Naive thymus-derived CD8-positive, alpha-beta T cell (primary cell): ENCODE data around the gene CHN2. TPM values are rescaled to one million over a fixed set of nuclear protein-coding genes. Genes with fewer than 3 reads are reported as not detected.

Source experiments
- ATAC-seq, 2 donors: fragments of 150-1000 bp; cut with Tn5 transposase in 1 of 2; sonication (Bioruptor Pico), chemical (Tn5 transposase) in 1 of 2; 1 replicate in 1 of 2; 2 replicates in 1 of 2; pipeline ENCODE4 v1.10.0; 2021; ENCODE audit warnings: mild to moderate bottlenecking in 2 of 2, moderate library complexity in 2 of 2
- POLR2A ChIA-PET: fragments of 350-600 bp; sonication (Branson Sonifier 250); formaldehyde crosslinking; loops from one replicate; lab custom pipeline; 2021; ENCODE audit warnings: antibody characterized with exemption; lab: Charles Lee
- DNase-seq, 10 donors: peaks; one replicate each; pipeline versions ENCODE4 v3.0.0 to v3.0.0-alpha.2; 2020 to 2022
- H3K27ac Mint-ChIP-seq, 10 donors: one replicate each; pipeline ENCODE4 v1.8.0; 2020 to 2022; ENCODE audit warnings: mild to moderate bottlenecking in 10 of 10, mixed read lengths in 10 of 10, moderate library complexity in 4 of 10, inconsistent platforms in 1 of 10
- H3K27me3 Mint-ChIP-seq, 5 donors: one replicate each; pipeline ENCODE4 v1.8.0; 2021 to 2022; ENCODE audit warnings: mixed read lengths in 5 of 5
- H3K36me3 Mint-ChIP-seq, 3 donors: one replicate each; pipeline ENCODE4 v1.8.0; 2020 to 2022; ENCODE audit warnings: mixed read lengths in 3 of 3, mild to moderate bottlenecking in 2 of 3, inconsistent platforms in 1 of 3
- H3K4me1 Mint-ChIP-seq, 4 donors: one replicate each; pipeline ENCODE4 v1.8.0; 2021 to 2022; ENCODE audit warnings: mixed read lengths in 4 of 4
- H3K4me3 Mint-ChIP-seq, 10 donors: one replicate each; pipeline ENCODE4 v1.8.0; 2020 to 2022; ENCODE audit warnings: mild to moderate bottlenecking in 10 of 10, mixed read lengths in 10 of 10, moderate library complexity in 6 of 10, inconsistent platforms in 1 of 10
- H3K9me3 Mint-ChIP-seq, 9 donors: one replicate each; pipeline ENCODE4 v1.8.0; 2020 to 2022; ENCODE audit warnings: mixed read lengths in 9 of 9, mild to moderate bottlenecking in 3 of 9, inconsistent platforms in 1 of 9, moderate library complexity in 1 of 9
- polyA plus RNA-seq, 3 donors: library from polyadenylated mRNA; unstranded; fragments of 300-500 nt; fragmentation: Illumina TruSeq; gene quantifications; one replicate each; pipeline ENCODE4 v1.2.3, GENCODE V29; 2021
- total RNA-seq, 8 experiments: library from RNA in 2 of 8; stranded (reverse) in 2 of 8; gene quantifications; one replicate each; pipeline ENCODE4 v1.2.3 and lab custom pipeline; 2021 to 2026

The CHN2 gene
- total and polyA plus RNA-seq, 5 experiments from 2014 or later = 0.90 to 11.1 (median 1.5) TPM

- ATAC-seq (no peak), DNase-seq (no peak)
- H3K4me1 Mint-ChIP-seq = no peaks in the 10 kb centered on the region
- no peaks in the 10 kb centered on the region for H3K9me3 Mint-ChIP-seq
- POLR2A ChIA-PET = no interaction called here
- peaks cover 0 to 3% (median 0%) of the 10 kb centered on the region in 5 donors for H3K27me3 Mint-ChIP-seq
- H3K27ac Mint-ChIP-seq = no peak overlapping the region
- no peak overlapping the region for H3K4me3 Mint-ChIP-seq
- no peaks in the 10 kb centered on the region for H3K36me3 Mint-ChIP-seq
Measured at GRCh38 chr7:29467193-29467926, 272.8 kb downstream of the CHN2 start.

- no peak overlapping the region for H3K4me3 Mint-ChIP-seq
- H3K27me3 Mint-ChIP-seq = peaks cover 0 to 4% (median 1%) of the 10 kb centered on the region in 5 donors
- POLR2A ChIA-PET = no interaction called here
- no peak for ATAC-seq
- no peaks in the 10 kb centered on the region for H3K9me3 Mint-ChIP-seq
- H3K27ac Mint-ChIP-seq = no peak overlapping the region
- H3K4me1 Mint-ChIP-seq = no peaks in the 10 kb centered on the region
- H3K36me3 Mint-ChIP-seq = no peaks in the 10 kb centered on the region
- no peak for DNase-seq
Measured at GRCh38 chr7:29468196-29468595, 273.6 kb downstream of the CHN2 start.

GRCh38 chr7:29469281-29469680, 274.7 kb downstream of the CHN2 start:
- peaks cover 0 to 4% (median 1%) of the 10 kb centered on the region in 5 donors for H3K27me3 Mint-ChIP-seq
- DNase-seq (no peak), ATAC-seq (no peak)
- H3K4me1 Mint-ChIP-seq = no peaks in the 10 kb centered on the region
- no peaks in the 10 kb centered on the region for H3K9me3 Mint-ChIP-seq
- POLR2A ChIA-PET = no interaction called here
- no peaks in the 10 kb centered on the region for H3K36me3 Mint-ChIP-seq
- no peak overlapping the region for H3K4me3 Mint-ChIP-seq
- no peak overlapping the region for H3K27ac Mint-ChIP-seq

GRCh38 chr7:29469976-29470557, 275.5 kb downstream of the CHN2 start:
- peaks cover 0 to 6% (median 1%) of the 10 kb centered on the region in 5 donors for H3K27me3 Mint-ChIP-seq
- no peaks in the 10 kb centered on the region for H3K9me3 Mint-ChIP-seq
- no peaks in the 10 kb centered on the region for H3K4me1 Mint-ChIP-seq
- H3K27ac Mint-ChIP-seq = no peak overlapping the region
- H3K4me3 Mint-ChIP-seq = no peak overlapping the region
- DNase-seq = no peak
- POLR2A ChIA-PET = no interaction called here
- no peak for ATAC-seq
- no peaks in the 10 kb centered on the region for H3K36me3 Mint-ChIP-seq

GRCh38 chr7:29471444-29472138, 277.0 kb downstream of the CHN2 start:
- H3K9me3 Mint-ChIP-seq = no peaks in the 10 kb centered on the region
- H3K4me1 Mint-ChIP-seq = no peaks in the 10 kb centered on the region
- DNase-seq (no peak), ATAC-seq (no peak)
- POLR2A ChIA-PET = no interaction called here
- peaks cover 0 to 6% (median 1%) of the 10 kb centered on the region in 5 donors for H3K27me3 Mint-ChIP-seq
- H3K4me3 Mint-ChIP-seq = no peak overlapping the region
- no peak overlapping the region for H3K27ac Mint-ChIP-seq
- no peaks in the 10 kb centered on the region for H3K36me3 Mint-ChIP-seq

GRCh38 chr7:29476916-29477315, 282.3 kb downstream of the CHN2 start:
- DNase-seq = no peak
- POLR2A ChIA-PET = no interaction called here
- Mint-ChIP-seq H3K4me3 (no peak overlapping the region), H3K27ac (no peak overlapping the region), H3K36me3 (no peaks in the 10 kb centered on the region), H3K4me1 (no peaks in the 10 kb centered on the region), H3K27me3 (peaks cover 0 to 6% (median 0%) of the 10 kb centered on the region in 5 donors), H3K9me3 (no peaks in the 10 kb centered on the region)
- ATAC-seq = no peak

- no peak overlapping the region for H3K27ac Mint-ChIP-seq
- H3K4me1 Mint-ChIP-seq = no peaks in the 10 kb centered on the region
- H3K36me3 Mint-ChIP-seq = no peaks in the 10 kb centered on the region
- no peak for ATAC-seq
- peaks cover 0 to 4% (median 0%) of the 10 kb centered on the region in 5 donors for H3K27me3 Mint-ChIP-seq
- H3K9me3 Mint-ChIP-seq = no peaks in the 10 kb centered on the region
- no peak for DNase-seq
- no peak overlapping the region for H3K4me3 Mint-ChIP-seq
- POLR2A ChIA-PET = no interaction called here
Measured at GRCh38 chr7:29478226-29478625, 283.7 kb downstream of the CHN2 start.

- ATAC-seq = no peak
- Mint-ChIP-seq H3K9me3 (no peaks in the 10 kb centered on the region), H3K36me3 (no peaks in the 10 kb centered on the region), H3K27me3 (peaks cover 0 to 4% (median 0%) of the 10 kb centered on the region in 5 donors), H3K27ac (no peak overlapping the region), H3K4me3 (no peak overlapping the region), H3K4me1 (no peaks in the 10 kb centered on the region)
- no peak for DNase-seq
- POLR2A ChIA-PET = no interaction called here
Measured at GRCh38 chr7:29478687-29479240, 284.2 kb downstream of the CHN2 start.

GRCh38 chr7:29479301-29480200, 285.0 kb downstream of the CHN2 start:
- ATAC-seq (no peak), DNase-seq (no peak)
- Mint-ChIP-seq H3K27ac (no peak overlapping the region), H3K9me3 (no peaks in the 10 kb centered on the region), H3K4me1 (no peaks in the 10 kb centered on the region), H3K27me3 (peaks cover 0 to 2% (median 0%) of the 10 kb centered on the region in 5 donors), H3K36me3 (no peaks in the 10 kb centered on the region), H3K4me3 (no peak overlapping the region)
- POLR2A ChIA-PET = no interaction called here

- no peak for DNase-seq
- POLR2A ChIA-PET = no interaction called here
- no peaks in the 10 kb centered on the region for H3K9me3 Mint-ChIP-seq
- ATAC-seq = no peak
- H3K27me3 Mint-ChIP-seq = peaks cover 0 to 2% (median 0%) of the 10 kb centered on the region in 5 donors
- H3K4me3 Mint-ChIP-seq = no peak overlapping the region
- H3K4me1 Mint-ChIP-seq = no peaks in the 10 kb centered on the region
- no peaks in the 10 kb centered on the region for H3K36me3 Mint-ChIP-seq
- no peak overlapping the region for H3K27ac Mint-ChIP-seq
Measured at GRCh38 chr7:29480451-29480850, 285.9 kb downstream of the CHN2 start.

- POLR2A ChIA-PET = no interaction called here
- H3K27ac Mint-ChIP-seq = no peak overlapping the region
Measured at GRCh38 chr7:29480934-29481651, 286.5 kb downstream of the CHN2 start.

GRCh38 chr7:29482056-29482455, 287.5 kb downstream of the CHN2 start:
- H3K27me3 Mint-ChIP-seq = peaks cover 0 to 8% (median 0%) of the 10 kb centered on the region in 5 donors
- no peaks in the 10 kb centered on the region for H3K9me3 Mint-ChIP-seq
- H3K4me3 Mint-ChIP-seq = no peak overlapping the region
- H3K4me1 Mint-ChIP-seq = no peaks in the 10 kb centered on the region
- no peaks in the 10 kb centered on the region for H3K36me3 Mint-ChIP-seq
- ATAC-seq = no peak
- no peak overlapping the region for H3K27ac Mint-ChIP-seq
- POLR2A ChIA-PET = no interaction called here
- DNase-seq = no peak

More at GRCh38 chr7:29480934-29481651, 286.5 kb downstream of the CHN2 start:
- no peak for ATAC-seq
- DNase-seq = no peak
- no peaks in the 10 kb centered on the region for H3K36me3 Mint-ChIP-seq
- no peak overlapping the region for H3K4me3 Mint-ChIP-seq
- H3K9me3 Mint-ChIP-seq = no peaks in the 10 kb centered on the region
- H3K4me1 Mint-ChIP-seq = no peaks in the 10 kb centered on the region
- peaks cover 0 to 2% (median 0%) of the 10 kb centered on the region in 5 donors for H3K27me3 Mint-ChIP-seq
